ENCODE results near the gene GPNMB.

GRCh38 chr7:23285657-23286646, 39.4 kb downstream of the GPNMB start:
- TF ChIP-seq CTCF (IDR thresholded peaks at IDR 0.05; ENCODE audit: low read length) (no peak), EZH2 (IDR thresholded peaks at IDR 0.05; ENCODE audit: borderline replicate concordance, low read length) (no peak)
